HL-60 (cell line): Measurements from ENCODE around the gene ACP1.

Experiments
- DNase-seq, 2 experiments: peaks; one replicate each; pipeline ENCODE4 v3.0.0-alpha.2; 2010 to 2020; ENCODE audit warnings: low read depth in 1 of 2, low spot score in 1 of 2
- H3K27ac ChIP-seq: fragments of 250-450 bp; sonication (Bioruptor Pico); replicated peaks from 2 replicates; pipeline ENCODE4 v1.5.1; 2020; ENCODE audit warnings: mild to moderate bottlenecking, moderate library complexity
- H3K27me3 ChIP-seq: fragments of 250-450 bp; sonication (Bioruptor Pico); 2 replicates; pipeline ENCODE4 v1.5.1; 2021; ENCODE audit warnings: mild to moderate bottlenecking, moderate library complexity; ENCODE audit not compliant: insufficient read depth, poor library complexity, severe bottlenecking
- H3K4me3 ChIP-seq: replicated peaks from 2 replicates; pipeline ENCODE4 v1.5.1; 2011; ENCODE audit warnings: mild to moderate bottlenecking, control low read depth, low read length; ENCODE audit not compliant: insufficient read depth
- GABPA ChIP-seq: IDR thresholded peaks from 2 replicates; pipeline ENCODE4 v1.6.1; 2012; ENCODE audit warnings: low read depth
- POLR2AphosphoS5 ChIP-seq: IDR thresholded peaks from 2 replicates; pipeline ENCODE4 v1.6.1; 2012; ENCODE audit warnings: low read depth
- SPI1 ChIP-seq: IDR thresholded peaks from 2 replicates; pipeline ENCODE4 v1.6.1; 2012; ENCODE audit warnings: low read depth, mild to moderate bottlenecking, borderline replicate concordance
- TF ChIP-seq, protein P1 (sequence below): IDR thresholded peaks from 2 replicates; pipeline ENCODE4 v1.6.1; 2012; ENCODE audit warnings: low read depth; ENCODE audit not compliant: insufficient replicate concordance
- TF ChIP-seq, protein P2 (sequence below): IDR thresholded peaks from one replicate; pipeline ENCODE4 v1.5.1; 2011; ENCODE audit warnings: low read length, control low read depth, inconsistent platforms; ENCODE audit not compliant: insufficient read depth

Gene ACP1

DNA sequence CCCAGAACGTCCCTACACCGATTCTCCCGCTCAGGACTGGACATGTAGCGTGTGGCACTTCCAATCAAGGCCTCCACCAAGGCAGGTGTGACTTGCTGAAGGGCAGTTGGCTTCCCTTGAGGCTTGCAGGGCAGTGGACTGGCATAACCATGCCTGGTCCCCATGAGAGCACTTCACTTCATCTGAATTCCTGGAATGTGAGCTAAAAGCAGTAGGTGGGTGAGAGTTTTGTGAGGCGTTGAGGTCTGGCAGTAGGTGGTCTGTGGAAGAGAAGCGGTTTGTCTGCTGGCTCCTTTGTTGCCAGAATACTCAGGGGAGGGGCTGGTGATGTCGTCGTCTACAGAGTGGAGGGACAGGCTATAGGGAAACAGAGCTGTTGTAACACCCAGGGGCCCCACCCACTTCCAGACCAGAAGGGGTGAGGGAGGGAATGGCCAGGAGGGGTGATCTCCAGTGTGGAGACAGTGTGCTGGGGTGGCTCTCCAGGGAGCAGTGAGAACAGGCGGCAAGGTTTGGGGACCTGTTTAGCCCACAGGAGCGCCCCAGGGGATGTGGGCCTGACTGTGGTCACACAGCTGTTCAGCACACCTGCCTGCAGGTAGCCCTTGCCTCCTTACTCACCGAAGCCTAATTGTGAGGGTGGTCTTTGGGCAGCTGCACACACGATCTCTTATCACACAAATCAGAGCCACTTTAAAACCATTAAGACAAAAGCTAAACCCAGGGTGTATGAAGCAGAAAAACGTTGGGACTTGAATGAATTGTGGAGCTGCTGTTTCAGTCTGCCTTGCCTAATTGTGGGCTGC lies 44.6 kb downstream of the ACP1 start:
- TF ChIP-seq GABPA = no peak
- TF ChIP-seq SPI1 = no peak
- TF ChIP-seq, protein P1, sequence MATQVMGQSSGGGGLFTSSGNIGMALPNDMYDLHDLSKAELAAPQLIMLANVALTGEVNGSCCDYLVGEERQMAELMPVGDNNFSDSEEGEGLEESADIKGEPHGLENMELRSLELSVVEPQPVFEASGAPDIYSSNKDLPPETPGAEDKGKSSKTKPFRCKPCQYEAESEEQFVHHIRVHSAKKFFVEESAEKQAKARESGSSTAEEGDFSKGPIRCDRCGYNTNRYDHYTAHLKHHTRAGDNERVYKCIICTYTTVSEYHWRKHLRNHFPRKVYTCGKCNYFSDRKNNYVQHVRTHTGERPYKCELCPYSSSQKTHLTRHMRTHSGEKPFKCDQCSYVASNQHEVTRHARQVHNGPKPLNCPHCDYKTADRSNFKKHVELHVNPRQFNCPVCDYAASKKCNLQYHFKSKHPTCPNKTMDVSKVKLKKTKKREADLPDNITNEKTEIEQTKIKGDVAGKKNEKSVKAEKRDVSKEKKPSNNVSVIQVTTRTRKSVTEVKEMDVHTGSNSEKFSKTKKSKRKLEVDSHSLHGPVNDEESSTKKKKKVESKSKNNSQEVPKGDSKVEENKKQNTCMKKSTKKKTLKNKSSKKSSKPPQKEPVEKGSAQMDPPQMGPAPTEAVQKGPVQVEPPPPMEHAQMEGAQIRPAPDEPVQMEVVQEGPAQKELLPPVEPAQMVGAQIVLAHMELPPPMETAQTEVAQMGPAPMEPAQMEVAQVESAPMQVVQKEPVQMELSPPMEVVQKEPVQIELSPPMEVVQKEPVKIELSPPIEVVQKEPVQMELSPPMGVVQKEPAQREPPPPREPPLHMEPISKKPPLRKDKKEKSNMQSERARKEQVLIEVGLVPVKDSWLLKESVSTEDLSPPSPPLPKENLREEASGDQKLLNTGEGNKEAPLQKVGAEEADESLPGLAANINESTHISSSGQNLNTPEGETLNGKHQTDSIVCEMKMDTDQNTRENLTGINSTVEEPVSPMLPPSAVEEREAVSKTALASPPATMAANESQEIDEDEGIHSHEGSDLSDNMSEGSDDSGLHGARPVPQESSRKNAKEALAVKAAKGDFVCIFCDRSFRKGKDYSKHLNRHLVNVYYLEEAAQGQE = no peak
- TF ChIP-seq, protein P2, sequence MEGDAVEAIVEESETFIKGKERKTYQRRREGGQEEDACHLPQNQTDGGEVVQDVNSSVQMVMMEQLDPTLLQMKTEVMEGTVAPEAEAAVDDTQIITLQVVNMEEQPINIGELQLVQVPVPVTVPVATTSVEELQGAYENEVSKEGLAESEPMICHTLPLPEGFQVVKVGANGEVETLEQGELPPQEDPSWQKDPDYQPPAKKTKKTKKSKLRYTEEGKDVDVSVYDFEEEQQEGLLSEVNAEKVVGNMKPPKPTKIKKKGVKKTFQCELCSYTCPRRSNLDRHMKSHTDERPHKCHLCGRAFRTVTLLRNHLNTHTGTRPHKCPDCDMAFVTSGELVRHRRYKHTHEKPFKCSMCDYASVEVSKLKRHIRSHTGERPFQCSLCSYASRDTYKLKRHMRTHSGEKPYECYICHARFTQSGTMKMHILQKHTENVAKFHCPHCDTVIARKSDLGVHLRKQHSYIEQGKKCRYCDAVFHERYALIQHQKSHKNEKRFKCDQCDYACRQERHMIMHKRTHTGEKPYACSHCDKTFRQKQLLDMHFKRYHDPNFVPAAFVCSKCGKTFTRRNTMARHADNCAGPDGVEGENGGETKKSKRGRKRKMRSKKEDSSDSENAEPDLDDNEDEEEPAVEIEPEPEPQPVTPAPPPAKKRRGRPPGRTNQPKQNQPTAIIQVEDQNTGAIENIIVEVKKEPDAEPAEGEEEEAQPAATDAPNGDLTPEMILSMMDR = no peak
- TF ChIP-seq POLR2AphosphoS5 = no peak
- Histone ChIP-seq H3K4me3 (no peak overlapping the region), H3K27ac (no peak overlapping the region), H3K27me3 (no peaks in the 10 kb centered on the region)
- DNase-seq = no peak

DNA sequence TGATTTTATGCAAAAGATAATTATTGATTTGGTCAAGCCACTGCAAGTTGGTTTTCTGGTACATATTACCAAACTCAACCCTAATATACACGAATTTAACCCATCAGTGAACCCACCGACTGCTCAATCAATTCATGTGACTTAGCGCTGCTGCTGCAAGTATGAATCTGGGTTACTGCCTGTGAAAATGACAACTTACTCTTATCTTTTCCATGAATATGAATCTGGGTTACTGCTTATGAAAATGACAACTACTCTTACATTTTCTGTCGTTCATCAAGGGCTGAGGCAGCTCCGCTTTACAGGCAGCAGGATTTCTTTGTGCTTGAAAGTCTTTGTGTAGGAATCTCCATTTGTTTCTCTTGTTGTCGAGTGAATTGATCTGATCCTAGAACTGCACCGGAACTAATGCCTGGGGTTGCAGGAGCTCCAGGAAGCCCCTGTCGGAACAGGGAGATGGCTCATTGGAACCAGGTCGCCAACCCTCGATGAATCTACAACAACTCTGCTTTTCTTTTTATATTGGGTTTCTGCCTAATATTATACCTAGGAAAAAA lies 45.3 kb downstream of the ACP1 start:
- H3K4me3 ChIP-seq = no peak overlapping the region
- TF ChIP-seq POLR2AphosphoS5 (no peak), GABPA (no peak), SPI1 (no peak)
- TF ChIP-seq, protein P2 = no peak
- TF ChIP-seq, protein P1 = no peak
- no peak for DNase-seq
- H3K27ac ChIP-seq = no peak overlapping the region
- H3K27me3 ChIP-seq = no peaks in the 10 kb centered on the region

GRCh38 chr2:310994-311393 lies 46.2 kb downstream of the ACP1 start:
- Histone ChIP-seq H3K4me3 (no peak overlapping the region), H3K27me3 (no peaks in the 10 kb centered on the region), H3K27ac (no peak overlapping the region)
- no peak for TF ChIP-seq POLR2AphosphoS5
- TF ChIP-seq SPI1 = no peak
- TF ChIP-seq, protein P1 = no peak
- TF ChIP-seq, protein P2 = no peak
- no peak for TF ChIP-seq GABPA
- no peak for DNase-seq
